Suprapubic skin (tissue), 3 donors: ENCODE measurements around the gene KLHL1.

ENCODE experiments used
- POLR2AphosphoS5 ChIP-seq, 3 donors: sonication (generic); formaldehyde crosslinking; IDR thresholded peaks; one replicate each; pipeline ENCODE4 v1.6.1; 2017; ENCODE audit warnings: antibody characterized with exemption in 3 of 3
- TF ChIP-seq, protein P1 (sequence below), 2 donors: fragments of 200-600 bp in 1 of 2; fragments of 450-650 bp in 1 of 2; sonication (generic) in 1 of 2; IDR thresholded peaks; one replicate each; pipeline ENCODE4 v1.5.1; 2016 to 2019; ENCODE audit warnings: antibody characterized with exemption in 2 of 2, mild to moderate bottlenecking in 1 of 2, moderate library complexity in 1 of 2

DNA sequence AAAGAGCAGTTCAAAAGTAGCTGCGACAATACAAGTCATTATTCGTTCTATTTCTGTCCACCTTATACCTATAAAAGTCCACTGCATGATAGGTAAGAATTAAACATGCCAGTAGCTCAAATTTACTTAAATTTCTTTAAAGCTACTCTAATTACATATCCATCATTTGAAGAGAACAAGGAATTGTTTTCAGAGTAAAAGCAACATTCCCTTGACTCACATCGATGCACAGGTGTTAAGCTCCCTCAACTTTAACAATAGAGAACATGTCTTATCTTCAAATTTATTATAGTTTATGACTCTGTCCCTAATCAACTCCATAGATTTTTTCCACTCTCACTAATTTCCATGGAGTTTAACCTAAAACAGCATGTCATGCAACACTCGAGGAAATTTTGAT is 158.1 kb downstream of the KLHL1 start:
- TF ChIP-seq POLR2AphosphoS5 (IDR thresholded peaks at IDR 0.05), result no peak
- TF ChIP-seq, protein P1, sequence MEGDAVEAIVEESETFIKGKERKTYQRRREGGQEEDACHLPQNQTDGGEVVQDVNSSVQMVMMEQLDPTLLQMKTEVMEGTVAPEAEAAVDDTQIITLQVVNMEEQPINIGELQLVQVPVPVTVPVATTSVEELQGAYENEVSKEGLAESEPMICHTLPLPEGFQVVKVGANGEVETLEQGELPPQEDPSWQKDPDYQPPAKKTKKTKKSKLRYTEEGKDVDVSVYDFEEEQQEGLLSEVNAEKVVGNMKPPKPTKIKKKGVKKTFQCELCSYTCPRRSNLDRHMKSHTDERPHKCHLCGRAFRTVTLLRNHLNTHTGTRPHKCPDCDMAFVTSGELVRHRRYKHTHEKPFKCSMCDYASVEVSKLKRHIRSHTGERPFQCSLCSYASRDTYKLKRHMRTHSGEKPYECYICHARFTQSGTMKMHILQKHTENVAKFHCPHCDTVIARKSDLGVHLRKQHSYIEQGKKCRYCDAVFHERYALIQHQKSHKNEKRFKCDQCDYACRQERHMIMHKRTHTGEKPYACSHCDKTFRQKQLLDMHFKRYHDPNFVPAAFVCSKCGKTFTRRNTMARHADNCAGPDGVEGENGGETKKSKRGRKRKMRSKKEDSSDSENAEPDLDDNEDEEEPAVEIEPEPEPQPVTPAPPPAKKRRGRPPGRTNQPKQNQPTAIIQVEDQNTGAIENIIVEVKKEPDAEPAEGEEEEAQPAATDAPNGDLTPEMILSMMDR (IDR thresholded peaks at IDR 0.05), result no peak
